Endothelial cell of umbilical vein (primary cell): ENCODE measurements around the gene SOX2. TPM values are rescaled to one million over a fixed set of nuclear protein-coding genes. Genes with fewer than 3 reads are reported as not detected.

Source experiments
- BruUV-seq: library from RNA; stranded (reverse); fragments of 400-500 nt; replicated peaks from 2 replicates; lab custom pipeline; 2021; lab: Mats Ljungman, UMichigan
- CTCF ChIA-PET: fragments of 300-600, 350-600 bp; sonication (Branson Sonifier 250); formaldehyde crosslinking; loops from one replicate; lab custom pipeline; 2021; ENCODE audit warnings: antibody characterized with exemption, inconsistent platforms; lab: Charles Lee
- POLR2A ChIA-PET: fragments of 300-600, 350-600 bp; sonication (Branson Sonifier 250); formaldehyde crosslinking; loops from one replicate; lab custom pipeline; 2021; ENCODE audit warnings: antibody characterized with exemption, inconsistent platforms; lab: Charles Lee
- DNase-seq: peaks from one replicate; pipeline ENCODE4 v3.0.0-alpha.2; 2011; ENCODE audit warnings: low read depth, low spot score
- FAIRE-seq: peaks from 2 replicates; lab custom pipeline; 2011; peaks lifted over from hg19 to GRCh38; lab: Jason Lieb, UNC
- H2AFZ ChIP-seq: 2 replicates; pipeline ENCODE4 v1.6.0; 2012; ENCODE audit warnings: low read depth, low read length, control low read depth, inconsistent platforms
- H3K27ac ChIP-seq: 2 replicates; pipeline ENCODE4 v1.5.1; 2011; ENCODE audit warnings: low read depth, mild to moderate bottlenecking, control low read depth, low read length, moderate library complexity; ENCODE audit not compliant: insufficient read depth
- H3K27me3 ChIP-seq, 2 experiments: 2 replicates each; pipeline versions ENCODE4 v1.6.0 to v1.6.1; 2011; ENCODE audit warnings: low read length in 2 of 2, mixed read lengths in 1 of 2; ENCODE audit not compliant: control insufficient read depth in 2 of 2, insufficient read depth in 2 of 2
- H3K36me3 ChIP-seq, 2 experiments: 2 replicates in 1 of 2; 3 replicates in 1 of 2; pipeline ENCODE4 v1.5.1; 2011; ENCODE audit warnings: low read length in 2 of 2, mild to moderate bottlenecking in 1 of 2, moderate library complexity in 1 of 2; ENCODE audit not compliant: control insufficient read depth in 2 of 2, insufficient read depth in 2 of 2; ENCODE audit errors: extremely low read depth in 1 of 2
- H3K4me1 ChIP-seq: 3 replicates; pipeline ENCODE4 v1.5.1; 2011; ENCODE audit warnings: mild to moderate bottlenecking, low read length; ENCODE audit not compliant: control insufficient read depth, insufficient read depth; ENCODE audit errors: extremely low read depth
- H3K4me2 ChIP-seq: 2 replicates; pipeline ENCODE4 v1.6.1; 2011; ENCODE audit warnings: low read length, control low read depth, mixed read lengths; ENCODE audit not compliant: insufficient read depth
- H3K4me3 ChIP-seq, 3 experiments: fragments of 200-600 bp in 1 of 3; sonication (generic), shearing (Covaris generic) in 1 of 3; replicated peaks in 1 of 3; 2 replicates each; pipeline ENCODE4 v1.5.1; 2011 to 2016; ENCODE audit warnings: control low read depth in 3 of 3, low read length in 3 of 3, mild to moderate bottlenecking in 2 of 3, inconsistent platforms in 1 of 3, low read depth in 1 of 3, moderate library complexity in 1 of 3; ENCODE audit not compliant: insufficient read depth in 1 of 3
- H3K79me2 ChIP-seq: 2 replicates; pipeline ENCODE4 v1.6.0; 2012; ENCODE audit warnings: low read length, inconsistent platforms; ENCODE audit not compliant: control insufficient read depth, insufficient read depth
- H3K9ac ChIP-seq: replicated peaks from 2 replicates; pipeline ENCODE3; 2011; ENCODE audit warnings: low read length, control low read depth; ENCODE audit not compliant: insufficient read depth; ENCODE audit errors: extremely low read depth
- H3K9me1 ChIP-seq: replicated peaks from 3 replicates; pipeline ENCODE4 v1.6.0; 2011; ENCODE audit warnings: mild to moderate bottlenecking, low read length; ENCODE audit not compliant: control insufficient read depth, insufficient read depth; ENCODE audit errors: extremely low read depth
- H3K9me3 ChIP-seq: replicated peaks from 2 replicates; pipeline ENCODE4 v1.5.1; 2012; ENCODE audit warnings: low read length, inconsistent platforms; ENCODE audit not compliant: control insufficient read depth, insufficient read depth
- H4K20me1 ChIP-seq: replicated peaks from 2 replicates; pipeline ENCODE3; 2011; ENCODE audit warnings: mild to moderate bottlenecking, low read length; ENCODE audit not compliant: control insufficient read depth, insufficient read depth; ENCODE audit errors: extremely low read depth
- CTCF ChIP-seq, 2 donors: IDR thresholded peaks; 1 replicate in 1 of 2; 2 replicates in 1 of 2; pipeline ENCODE4 v1.5.1; 2011; ENCODE audit warnings: low read length in 2 of 2, mild to moderate bottlenecking in 2 of 2, moderate library complexity in 2 of 2, control low read depth in 1 of 2, inconsistent platforms in 1 of 2, low read depth in 1 of 2; ENCODE audit not compliant: insufficient read depth in 1 of 2; ENCODE audit errors: extremely low read depth in 1 of 2
- EZH2 ChIP-seq: IDR thresholded peaks from 2 replicates; pipeline ENCODE4 v1.6.1; 2012; ENCODE audit warnings: borderline replicate concordance, low read depth, mild to moderate bottlenecking, moderate library complexity, low read length, inconsistent platforms; ENCODE audit not compliant: severe bottlenecking
- FOS ChIP-seq: IDR thresholded peaks from 2 replicates; pipeline ENCODE4 v1.6.1; 2011; ENCODE audit warnings: mild to moderate bottlenecking, low read length, moderate library complexity, borderline replicate concordance; ENCODE audit not compliant: insufficient read depth
- GATA2 ChIP-seq: IDR thresholded peaks from 2 replicates; pipeline ENCODE4 v1.7.0; 2011; ENCODE audit warnings: low read depth, mild to moderate bottlenecking, moderate library complexity, mixed read lengths, low read length; ENCODE audit not compliant: insufficient read length, insufficient read depth
- JUN ChIP-seq: IDR thresholded peaks from 2 replicates; pipeline ENCODE4 v1.6.1; 2011; ENCODE audit warnings: borderline replicate concordance, low read depth; ENCODE audit not compliant: insufficient read length, insufficient read depth
- MAX ChIP-seq: IDR thresholded peaks from 2 replicates; pipeline ENCODE4 v1.6.1; 2011; ENCODE audit not compliant: insufficient read depth, insufficient read length
- MYC ChIP-seq: IDR thresholded peaks from one replicate; pipeline ENCODE4 v1.6.1; 2011; ENCODE audit warnings: mild to moderate bottlenecking, low read depth, low read length
- POLR2A ChIP-seq: IDR thresholded peaks from 2 replicates; pipeline ENCODE4 v1.6.1; 2012; ENCODE audit warnings: low read depth, mild to moderate bottlenecking, control low read depth, low read length
- POLR2AphosphoS5 ChIP-seq: IDR thresholded peaks from 2 replicates; pipeline ENCODE4 v1.6.1; 2012; ENCODE audit warnings: low read depth, mild to moderate bottlenecking, control low read depth, low read length, moderate library complexity; ENCODE audit not compliant: insufficient read depth
- dilution Hi-C: fragments of 300-500 bp; cut with MboI; formaldehyde crosslinking; loops from one replicate; pipeline ENCODE4 v1.15.0; 2019; ENCODE audit warnings: low sequenced_read_pairs; ENCODE audit not compliant: extremely low pct_ligation_motif_present
- intact Hi-C: fragments of 100-400 bp; cut with micrococcal nuclease; formaldehyde crosslinking; loops from one replicate; pipeline ENCODE4 v1.10.0; 2022
- polyA plus RNA-seq, 4 experiments: library from polyadenylated mRNA; depleted of rRNA in 3 of 4; stranded (reverse) in 3 of 4; unstranded in 1 of 4; fragments of >200 nt; gene quantifications; 2 replicates each; pipeline versions ENCODE4 v1.2.1 to v1.2.3, GENCODE V29; 2011 to 2012; ENCODE audit warnings: missing spikeins in 1 of 4
- total RNA-seq: library from RNA; stranded (reverse); gene quantifications from 2 replicates; pipeline ENCODE4 v1.2.3, GENCODE V29; 2021

The SOX2 gene
- total and polyA plus RNA-seq, 2 donors (not counting 3 experiments of a cell fraction or from before 2014, with no cell fraction given) = 0.13 to 0.23 TPM

- BruUV-seq = no TSS peak
- Histone ChIP-seq H3K9me3 (no peaks in the 10 kb centered on the region), H3K27me3 (peaks cover 0 to 2% of the 10 kb centered on the region in 2 experiments), H3K9me1 (no peaks in the 10 kb centered on the region), H4K20me1 (no peaks in the 10 kb centered on the region), H3K36me3 (no peaks in the 10 kb centered on the region), H3K4me2 (no peak overlapping the region), H3K9ac (no peak overlapping the region), H3K4me3 (no peak overlapping the region), H2AFZ (no peak overlapping the region), H3K79me2 (no peaks in the 10 kb centered on the region), H3K4me1 (peaks cover 17% of the 10 kb centered on the region), H3K27ac (no peak overlapping the region)
- no peak for TF ChIP-seq GATA2
- no peak for TF ChIP-seq MAX
- no peak for TF ChIP-seq CTCF (IDR thresholded peaks at IDR 0.05; ENCODE audit: extremely low read depth in 1 of 2, insufficient read depth in 1 of 2, low read depth in 1 of 2, low read length in 2 of 2)
- no peak for TF ChIP-seq EZH2
- no peak for TF ChIP-seq POLR2AphosphoS5
- no peak for TF ChIP-seq POLR2A
- TF ChIP-seq FOS = no peak
- TF ChIP-seq MYC = no peak
- TF ChIP-seq JUN = no peak
- no peak for DNase-seq
- POLR2A ChIA-PET = no interaction called here
- CTCF ChIA-PET = interaction anchor here (1.0 to 1.7 kb wide), 3 partner anchors 80 to 377 kb away, joined by 3 to 11 read pairs (median 6); no protein-coding TSS in a partner anchor
- intact Hi-C loops (loop anchor here (5.0 to 10.0 kb wide), 2 partner anchors 792 to 899 kb away; partner anchors contain the start of gene FXR1), dilution Hi-C loops (no loop called here)
- no peak for FAIRE-seq
These were observed 7.9 kb upstream of the SOX2 start for GRCh38 chr3:181703601-181704420.
